ENCODE data around the gene ARHGAP22.

DNA sequence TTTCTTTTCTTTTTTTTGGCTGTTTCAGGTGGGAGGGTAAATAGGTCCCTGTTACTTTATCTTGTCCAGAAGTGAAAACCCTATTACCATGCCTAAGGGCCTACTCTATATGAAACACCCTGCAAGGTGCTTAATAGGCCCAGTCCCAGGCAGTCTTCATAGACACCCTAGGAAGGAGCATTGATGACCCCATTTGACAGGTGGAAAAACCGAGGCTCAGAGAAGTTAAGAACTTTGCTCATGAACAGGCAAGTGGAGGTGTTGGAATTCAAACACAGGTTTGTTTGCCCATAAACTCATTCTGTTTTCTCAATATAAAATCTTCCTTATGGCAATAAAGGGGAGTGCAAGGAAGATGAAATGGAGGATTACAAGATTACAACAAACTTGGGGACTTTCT, 115.8 kb downstream of the ARHGAP22 start:
- no peak for TF ChIP-seq EZH2 (IDR thresholded peaks at IDR 0.05; ENCODE audit: insufficient read depth, low read length)
- TF ChIP-seq CTCF (IDR thresholded peaks at IDR 0.05; ENCODE audit: insufficient read depth, low read depth, low read length) = no peak

Measured in astrocyte (in vitro differentiated cells and primary cell).